CD8-positive, alpha-beta memory T cell (primary cell): ENCODE measurements around the gene NALCN. TPM values are rescaled to one million over a fixed set of nuclear protein-coding genes. Genes with fewer than 3 reads are reported as not detected.

Experiments
- CTCF ChIA-PET: fragments of 350-600 bp; sonication (Branson Sonifier 250); formaldehyde crosslinking; loops from one replicate; lab custom pipeline; 2021; ENCODE audit warnings: antibody characterized with exemption; lab: Charles Lee
- POLR2A ChIA-PET: fragments of 350-600 bp; sonication (Branson Sonifier 250); formaldehyde crosslinking; loops from one replicate; lab custom pipeline; 2021; ENCODE audit warnings: antibody characterized with exemption; lab: Charles Lee
- DNase-seq, 5 donors: peaks; one replicate each; pipeline versions ENCODE4 v3.0.0 to v3.0.0-alpha.2; 2020 to 2022; ENCODE audit warnings: mixed read lengths in 1 of 5
- H3K27ac ChIP-seq: one replicate; pipeline ENCODE4 v1.7.0; 2013; ENCODE audit warnings: low read depth, mild to moderate bottlenecking, low read length, moderate library complexity
- H3K27me3 ChIP-seq: 2 replicates; pipeline ENCODE4 v1.7.0; 2013; ENCODE audit warnings: low read length, mild to moderate bottlenecking; ENCODE audit not compliant: insufficient read depth, poor library complexity, severe bottlenecking
- H3K36me3 ChIP-seq: 2 replicates; pipeline ENCODE4 v1.7.0; 2013; ENCODE audit warnings: mild to moderate bottlenecking, low read length, moderate library complexity; ENCODE audit not compliant: insufficient read depth
- H3K4me1 ChIP-seq: 2 replicates; pipeline ENCODE4 v1.7.0; 2013; ENCODE audit warnings: mild to moderate bottlenecking, low read length, moderate library complexity; ENCODE audit not compliant: insufficient read depth
- H3K4me3 ChIP-seq: 2 replicates; pipeline ENCODE4 v1.7.0; 2013; ENCODE audit warnings: mild to moderate bottlenecking, low read length
- H3K9me3 ChIP-seq: 2 replicates; pipeline ENCODE4 v1.7.0; 2013; ENCODE audit warnings: mild to moderate bottlenecking, low read length
- H3K27ac Mint-ChIP-seq, 8 donors: one replicate each; pipeline ENCODE4 v1.8.0; 2020 to 2021; ENCODE audit warnings: mixed read lengths in 8 of 8, mild to moderate bottlenecking in 6 of 8, inconsistent platforms in 3 of 8, moderate library complexity in 3 of 8
- H3K27me3 Mint-ChIP-seq, 2 donors: one replicate each; pipeline ENCODE4 v1.8.0; 2020 to 2021; ENCODE audit warnings: mixed read lengths in 2 of 2, mild to moderate bottlenecking in 1 of 2, moderate library complexity in 1 of 2
- H3K36me3 Mint-ChIP-seq, 3 donors: one replicate each; pipeline ENCODE4 v1.8.0; 2020 to 2021; ENCODE audit warnings: mixed read lengths in 3 of 3, inconsistent platforms in 1 of 3, mild to moderate bottlenecking in 1 of 3
- H3K4me1 Mint-ChIP-seq, 3 donors: one replicate each; pipeline ENCODE4 v1.8.0; 2020 to 2021; ENCODE audit warnings: mixed read lengths in 3 of 3, inconsistent platforms in 1 of 3, mild to moderate bottlenecking in 1 of 3
- H3K4me3 Mint-ChIP-seq, 7 donors: one replicate each; pipeline ENCODE4 v1.8.0; 2020 to 2021; ENCODE audit warnings: mixed read lengths in 7 of 7, mild to moderate bottlenecking in 6 of 7, moderate library complexity in 4 of 7, inconsistent platforms in 2 of 7
- H3K9me3 Mint-ChIP-seq, 5 donors: one replicate each; pipeline ENCODE4 v1.8.0; 2020 to 2022; ENCODE audit warnings: mixed read lengths in 5 of 5, mild to moderate bottlenecking in 3 of 5, moderate library complexity in 2 of 5, inconsistent platforms in 1 of 5
- polyA plus RNA-seq: library from polyadenylated mRNA; unstranded; fragments of 300-500 nt; fragmentation: Illumina TruSeq; gene quantifications from one replicate; pipeline ENCODE4 v1.2.3, GENCODE V29; 2021
- total RNA-seq, 2 experiments: library from RNA; stranded (reverse); gene quantifications; one replicate each; pipeline ENCODE4 v1.2.3, GENCODE V29; 2021

NALCN gene
- total and polyA plus RNA-seq, 3 experiments from 2014 or later = not detected

- Histone ChIP-seq H3K36me3 (no peaks in the 10 kb centered on the region), H3K9me3 (no peaks in the 10 kb centered on the region), H3K27ac (no peak overlapping the region), H3K4me1 (no peaks in the 10 kb centered on the region), H3K27me3 (no peaks in the 10 kb centered on the region), H3K4me3 (no peak overlapping the region)
- Mint-ChIP-seq H3K4me1 (peaks cover 0 to 1% (median 0%) of the 10 kb centered on the region in 3 donors), H3K27ac (no peak overlapping the region), H3K9me3 (peaks cover 0 to 2% (median 0%) of the 10 kb centered on the region in 5 donors), H3K27me3 (peaks cover 1 to 6% of the 10 kb centered on the region in 2 donors), H3K36me3 (no peaks in the 10 kb centered on the region), H3K4me3 (no peak overlapping the region)
- CTCF ChIA-PET = no interaction called here
- DNase-seq = no peak
- POLR2A ChIA-PET = no interaction called here
Observed at GRCh38 chr13:101393140-101393539, 23.2 kb downstream of the NALCN start.

GRCh38 chr13:101390461-101390860 is 25.8 kb downstream of the NALCN start:
- H3K27ac ChIP-seq = no peak overlapping the region
- ChIA-PET POLR2A (no interaction called here), CTCF (no interaction called here)
- H3K4me1 ChIP-seq = no peaks in the 10 kb centered on the region
- Mint-ChIP-seq H3K4me1 (peaks cover 0 to 1% (median 0%) of the 10 kb centered on the region in 3 donors), H3K27ac (no peak overlapping the region), H3K36me3 (no peaks in the 10 kb centered on the region), H3K27me3 (peaks cover 1 to 10% of the 10 kb centered on the region in 2 donors), H3K9me3 (peaks cover 0 to 2% (median 0%) of the 10 kb centered on the region in 5 donors), H3K4me3 (no peak overlapping the region)
- no peaks in the 10 kb centered on the region for H3K9me3 ChIP-seq
- H3K4me3 ChIP-seq = no peak overlapping the region
- no peaks in the 10 kb centered on the region for H3K27me3 ChIP-seq
- H3K36me3 ChIP-seq = no peaks in the 10 kb centered on the region
- DNase-seq = no peak

GRCh38 chr13:101384929-101385328 is 31.4 kb downstream of the NALCN start:
- peaks cover 0 to 2% (median 0%) of the 10 kb centered on the region in 5 donors for H3K9me3 Mint-ChIP-seq
- H3K27ac ChIP-seq = no peak overlapping the region
- no peak overlapping the region for H3K4me3 ChIP-seq
- no peaks in the 10 kb centered on the region for H3K4me1 ChIP-seq
- H3K4me3 Mint-ChIP-seq = no peak overlapping the region
- H3K36me3 ChIP-seq = no peaks in the 10 kb centered on the region
- no peaks in the 10 kb centered on the region for H3K36me3 Mint-ChIP-seq
- peaks cover 2 to 10% of the 10 kb centered on the region in 2 donors for H3K27me3 Mint-ChIP-seq
- no peaks in the 10 kb centered on the region for H3K27me3 ChIP-seq
- DNase-seq = no peak
- H3K9me3 ChIP-seq = no peaks in the 10 kb centered on the region
- H3K27ac Mint-ChIP-seq = no peak overlapping the region
- ChIA-PET CTCF (no interaction called here), POLR2A (no interaction called here)
- no peaks in the 10 kb centered on the region for H3K4me1 Mint-ChIP-seq

- no peaks in the 10 kb centered on the region for H3K4me1 ChIP-seq
- H3K27me3 ChIP-seq = no peaks in the 10 kb centered on the region
- CTCF ChIA-PET = no interaction called here
- no peak overlapping the region for H3K27ac ChIP-seq
- no peaks in the 10 kb centered on the region for H3K4me1 Mint-ChIP-seq
- POLR2A ChIA-PET = no interaction called here
- no peaks in the 10 kb centered on the region for H3K36me3 ChIP-seq
- no peak overlapping the region for H3K4me3 Mint-ChIP-seq
- H3K9me3 ChIP-seq = no peaks in the 10 kb centered on the region
- H3K27me3 Mint-ChIP-seq = peaks cover 2 to 5% of the 10 kb centered on the region in 2 donors
- no peak overlapping the region for H3K4me3 ChIP-seq
- peaks cover 0 to 6% (median 0%) of the 10 kb centered on the region in 5 donors for H3K9me3 Mint-ChIP-seq
- H3K27ac Mint-ChIP-seq = no peak overlapping the region
- H3K36me3 Mint-ChIP-seq = no peaks in the 10 kb centered on the region
- no peak for DNase-seq
Observed at GRCh38 chr13:101383595-101383994, 32.7 kb downstream of the NALCN start.

- peaks cover 0 to 6% (median 0%) of the 10 kb centered on the region in 5 donors for H3K9me3 Mint-ChIP-seq
- Histone ChIP-seq H3K27me3 (no peaks in the 10 kb centered on the region), H3K9me3 (no peaks in the 10 kb centered on the region), H3K4me3 (no peak overlapping the region), H3K36me3 (no peaks in the 10 kb centered on the region), H3K4me1 (no peaks in the 10 kb centered on the region), H3K27ac (no peak overlapping the region)
- H3K4me1 Mint-ChIP-seq = no peaks in the 10 kb centered on the region
- ChIA-PET POLR2A (no interaction called here), CTCF (no interaction called here)
- no peak overlapping the region for H3K4me3 Mint-ChIP-seq
- no peaks in the 10 kb centered on the region for H3K36me3 Mint-ChIP-seq
- no peak overlapping the region for H3K27ac Mint-ChIP-seq
- DNase-seq = no peak
- peaks cover 2 to 5% of the 10 kb centered on the region in 2 donors for H3K27me3 Mint-ChIP-seq
Observed at GRCh38 chr13:101382701-101383100, 33.6 kb downstream of the NALCN start.

- peaks cover 0 to 6% (median 0%) of the 10 kb centered on the region in 5 donors for H3K9me3 Mint-ChIP-seq
Observed at GRCh38 chr13:101382086-101382485, 34.2 kb downstream of the NALCN start.

GRCh38 chr13:101360525-101360924 is 55.8 kb downstream of the NALCN start:
- Mint-ChIP-seq H3K9me3 (peaks cover 0 to 12% (median 0%) of the 10 kb centered on the region in 5 donors), H3K36me3 (no peaks in the 10 kb centered on the region), H3K4me1 (no peaks in the 10 kb centered on the region), H3K4me3 (no peak overlapping the region), H3K27me3 (peaks cover 0 to 5% of the 10 kb centered on the region in 2 donors), H3K27ac (no peak overlapping the region)
- no peaks in the 10 kb centered on the region for H3K4me1 ChIP-seq
- DNase-seq = no peak
- H3K9me3 ChIP-seq = no peaks in the 10 kb centered on the region
- H3K36me3 ChIP-seq = no peaks in the 10 kb centered on the region
- no peak overlapping the region for H3K4me3 ChIP-seq
- no peaks in the 10 kb centered on the region for H3K27me3 ChIP-seq
- ChIA-PET POLR2A (no interaction called here), CTCF (no interaction called here)
- no peak overlapping the region for H3K27ac ChIP-seq

More at GRCh38 chr13:101382086-101382485, 34.2 kb downstream of the NALCN start:
- H3K4me1 Mint-ChIP-seq = no peaks in the 10 kb centered on the region
- no peak overlapping the region for H3K4me3 Mint-ChIP-seq
- no peak overlapping the region for H3K27ac Mint-ChIP-seq
- DNase-seq = no peak
- Histone ChIP-seq H3K36me3 (no peaks in the 10 kb centered on the region), H3K4me3 (no peak overlapping the region), H3K27me3 (no peaks in the 10 kb centered on the region), H3K9me3 (no peaks in the 10 kb centered on the region), H3K27ac (no peak overlapping the region), H3K4me1 (no peaks in the 10 kb centered on the region)
- peaks cover under 1 to 2% of the 10 kb centered on the region in 2 donors for H3K27me3 Mint-ChIP-seq
- H3K36me3 Mint-ChIP-seq = no peaks in the 10 kb centered on the region
- ChIA-PET CTCF (no interaction called here), POLR2A (no interaction called here)

- H3K27ac Mint-ChIP-seq = no peak overlapping the region
- H3K36me3 Mint-ChIP-seq = no peaks in the 10 kb centered on the region
- ChIA-PET POLR2A (no interaction called here), CTCF (no interaction called here)
- Histone ChIP-seq H3K27ac (no peak overlapping the region), H3K9me3 (no peaks in the 10 kb centered on the region), H3K4me1 (no peaks in the 10 kb centered on the region), H3K4me3 (no peak overlapping the region), H3K36me3 (no peaks in the 10 kb centered on the region), H3K27me3 (no peaks in the 10 kb centered on the region)
- H3K9me3 Mint-ChIP-seq = peaks cover 0 to 14% (median 0%) of the 10 kb centered on the region in 5 donors
- no peaks in the 10 kb centered on the region for H3K4me1 Mint-ChIP-seq
- peaks cover 0 to under 1% of the 10 kb centered on the region in 2 donors for H3K27me3 Mint-ChIP-seq
- H3K4me3 Mint-ChIP-seq = no peak overlapping the region
- DNase-seq = no peak
Observed at GRCh38 chr13:101354895-101355294, 61.4 kb downstream of the NALCN start.
